SK-N-SH (cell line): ENCODE data around the gene SPON1. TPM values are rescaled to one million over a fixed set of nuclear protein-coding genes. Genes with fewer than 3 reads are reported as not detected.
A peak's percentile ranks its signal among the peaks of the same experiment; 100 is the strongest.

ENCODE experiments used
- CTCF ChIA-PET: fragments of 300-600, 350-600 bp; formaldehyde crosslinking; extraction: SDS; loops from one replicate; lab custom pipeline; 2021; lab: Yijun Ruan, JAX
- POLR2A ChIA-PET: fragments of 350-600 bp; sonication (Branson Sonifier 250); formaldehyde crosslinking; extraction: SDS; loops from one replicate; lab custom pipeline; 2020; ENCODE audit warnings: antibody characterized with exemption, inconsistent platforms; lab: Yijun Ruan, JAX
- DNase-seq: peaks from one replicate; pipeline ENCODE4 v3.0.0; 2012
- H2AFZ ChIP-seq: fragments of 200-600 bp; sonication (generic); 2 replicates; pipeline ENCODE4 v1.8.1; 2016; ENCODE audit warnings: antibody characterized with exemption, mild to moderate bottlenecking, low read depth
- H3F3A ChIP-seq: fragments of 200-600 bp; sonication (generic); replicated peaks from 2 replicates; pipeline ENCODE3; 2016; ENCODE audit warnings: antibody characterized with exemption, mild to moderate bottlenecking; ENCODE audit not compliant: insufficient read depth
- H3K27ac ChIP-seq, 2 experiments: fragments of 200-500 bp in 1 of 2; fragments of 200-600 bp in 1 of 2; sonication (Bioruptor generic) in 1 of 2; sonication (generic), shearing (Covaris generic) in 1 of 2; 2 replicates each; pipeline versions ENCODE4 v1.5.1 to v1.6.1; 2014 to 2016; ENCODE audit warnings: low read depth in 2 of 2, inconsistent platforms in 1 of 2, low read length in 1 of 2, mild to moderate bottlenecking in 1 of 2, mixed read lengths in 1 of 2
- H3K27me3 ChIP-seq: fragments of 200-600 bp; sonication (generic), shearing (Covaris generic); 2 replicates; pipeline ENCODE4 v1.6.1; 2016; ENCODE audit warnings: mixed run types; ENCODE audit not compliant: insufficient read depth
- H3K36me3 ChIP-seq, 2 experiments: fragments of 200-500 bp in 1 of 2; fragments of 200-600 bp in 1 of 2; sonication (Bioruptor generic) in 1 of 2; sonication (generic) in 1 of 2; replicated peaks in 1 of 2; 2 replicates each; pipeline versions ENCODE3 to v1.5.1; 2014 to 2016; ENCODE audit warnings: low read length in 1 of 2, mild to moderate bottlenecking in 1 of 2; ENCODE audit not compliant: insufficient read depth in 2 of 2, control insufficient read depth in 1 of 2
- H3K4me1 ChIP-seq, 2 experiments: fragments of 200-500 bp in 1 of 2; fragments of 200-600 bp in 1 of 2; sonication (Bioruptor generic) in 1 of 2; sonication (generic), shearing (Covaris generic) in 1 of 2; 2 replicates each; pipeline versions ENCODE4 v1.5.1 to v1.6.1; 2014 to 2016; ENCODE audit warnings: low read depth in 1 of 2, low read length in 1 of 2, mixed run types in 1 of 2; ENCODE audit not compliant: insufficient read depth in 2 of 2, control insufficient read depth in 1 of 2
- H3K4me2 ChIP-seq: fragments of 200-600 bp; sonication (generic), shearing (Covaris generic); 2 replicates; pipeline ENCODE4 v1.6.1; 2017; ENCODE audit warnings: mixed run types
- H3K4me3 ChIP-seq, 2 experiments: fragments of 200-500 bp in 1 of 2; fragments of 200-600 bp in 1 of 2; sonication (Bioruptor generic) in 1 of 2; sonication (generic), shearing (Covaris generic) in 1 of 2; 2 replicates each; pipeline versions ENCODE4 v1.5.1 to v1.8.1; 2014 to 2016; ENCODE audit warnings: low read depth in 2 of 2, inconsistent platforms in 1 of 2, low read length in 1 of 2, mild to moderate bottlenecking in 1 of 2, mixed read lengths in 1 of 2, moderate library complexity in 1 of 2
- H3K79me2 ChIP-seq: fragments of 200-600 bp; sonication (generic); 2 replicates; pipeline ENCODE4 v1.8.1; 2017; ENCODE audit warnings: mild to moderate bottlenecking; ENCODE audit not compliant: insufficient read depth
- H3K9ac ChIP-seq: fragments of 200-600 bp; sonication (generic); 2 replicates; pipeline ENCODE4 v1.6.1; 2017; ENCODE audit warnings: mixed run types
- H3K9me2 ChIP-seq: fragments of 200-600 bp; sonication (generic); 2 replicates; pipeline ENCODE4 v1.6.1; 2017; ENCODE audit warnings: mixed run types
- H3K9me3 ChIP-seq: fragments of 200-600 bp; sonication (generic); 2 replicates; pipeline ENCODE4 v1.6.1; 2017; ENCODE audit warnings: mixed run types, mild to moderate bottlenecking, moderate library complexity
- H4K20me1 ChIP-seq: fragments of 200-600 bp; sonication (generic); 2 replicates; pipeline ENCODE4 v1.6.1; 2017; ENCODE audit warnings: mild to moderate bottlenecking, mixed run types; ENCODE audit not compliant: insufficient read depth
- CHD2 ChIP-seq: fragments of 150-350 bp; IDR thresholded peaks from 2 replicates; pipeline ENCODE4 v1.6.1; 2018; ENCODE audit warnings: low read length; ENCODE audit not compliant: partially characterized antibody
- CTCF ChIP-seq: fragments of 200-600 bp; sonication (generic); IDR thresholded peaks from 2 replicates; pipeline ENCODE4 v1.6.1; 2017; ENCODE audit warnings: antibody characterized with exemption, mild to moderate bottlenecking, moderate library complexity
- EP300 ChIP-seq, 2 experiments: IDR thresholded peaks; 2 replicates each; pipeline versions ENCODE4 v1.4.0 to v1.6.1; 2012; ENCODE audit warnings: borderline replicate concordance in 1 of 2, low read depth in 1 of 2, low read length in 1 of 2
- FOSL2 ChIP-seq: IDR thresholded peaks from 2 replicates; pipeline ENCODE4 v1.4.0; 2012; ENCODE audit warnings: low read depth, mild to moderate bottlenecking, moderate library complexity, borderline replicate concordance
- FOXJ3 ChIP-seq: sonication (generic); formaldehyde crosslinking; IDR thresholded peaks from 2 replicates; pipeline ENCODE4 v1.5.1; 2020; ENCODE audit warnings: mild to moderate bottlenecking, missing genetic modification reagents
- GABPA ChIP-seq: IDR thresholded peaks from 2 replicates; pipeline ENCODE4 v1.4.0; 2012; ENCODE audit warnings: low read depth, mild to moderate bottlenecking
- IRF3 ChIP-seq: fragments of 150-350 bp; IDR thresholded peaks from 2 replicates; pipeline ENCODE4 v1.6.1; 2016; ENCODE audit warnings: mild to moderate bottlenecking, low read depth, low read length
- POLR2AphosphoS5 ChIP-seq: IDR thresholded peaks from 2 replicates; pipeline ENCODE4 v1.6.1; 2012; ENCODE audit warnings: low read depth, low read length
- RCOR1 ChIP-seq: fragments of 150-350 bp; IDR thresholded peaks from 2 replicates; pipeline ENCODE4 v1.6.1; 2017; ENCODE audit warnings: antibody characterized with exemption, low read length
- REST ChIP-seq: IDR thresholded peaks from 2 replicates; pipeline ENCODE4 v1.6.1; 2012; ENCODE audit warnings: mild to moderate bottlenecking, low read depth, low read length, moderate library complexity
- RXRA ChIP-seq: IDR thresholded peaks from 2 replicates; pipeline ENCODE4 v1.4.0; 2012; ENCODE audit warnings: low read depth, mild to moderate bottlenecking, borderline replicate concordance
- SIN3A ChIP-seq: IDR thresholded peaks from 2 replicates; pipeline ENCODE4 v1.6.1; 2012; ENCODE audit warnings: low read depth, mild to moderate bottlenecking, low read length, moderate library complexity, borderline replicate concordance
- ZBTB33 ChIP-seq: IDR thresholded peaks from 2 replicates; pipeline ENCODE4 v1.4.0; 2012; ENCODE audit warnings: low read depth, borderline replicate concordance
- WGBS: methylation state at CpG from one replicate; pipeline ENCODE4 v1.1.6; 2017; ENCODE audit warnings: low lambda C conversion rate; 5-methylcytosine and 5-hydroxymethylcytosine counted together
- polyA plus RNA-seq, 3 experiments: library from polyadenylated mRNA; depleted of rRNA; stranded (reverse); fragments of >200 nt; gene quantifications; 2 replicates each; pipeline ENCODE4 v1.2.3, GENCODE V29; 2012
- TF ChIP-seq, protein P1 (sequence below): IDR thresholded peaks from 2 replicates; pipeline ENCODE4 v1.4.0; 2012; ENCODE audit warnings: low read depth, borderline replicate concordance
- TF ChIP-seq, protein P2 (sequence below): IDR thresholded peaks from 2 replicates; pipeline ENCODE4; 2012

SPON1 gene
- polyA plus RNA-seq, 1 of the 3 experiments (the other 2 are of a cell fraction), result not detected

GRCh38 chr11:14310679-14311078 is 348.2 kb downstream of the SPON1 start:
- TF ChIP-seq FOXJ3 (no peak), CTCF (no peak), EP300 (IDR thresholded peaks at IDR 0.05; ENCODE audit: borderline replicate concordance in 1 of 2, low read depth in 1 of 2, low read length in 1 of 2) (no peak), RCOR1 (no peak), GABPA (no peak)
- TF ChIP-seq, protein P1, sequence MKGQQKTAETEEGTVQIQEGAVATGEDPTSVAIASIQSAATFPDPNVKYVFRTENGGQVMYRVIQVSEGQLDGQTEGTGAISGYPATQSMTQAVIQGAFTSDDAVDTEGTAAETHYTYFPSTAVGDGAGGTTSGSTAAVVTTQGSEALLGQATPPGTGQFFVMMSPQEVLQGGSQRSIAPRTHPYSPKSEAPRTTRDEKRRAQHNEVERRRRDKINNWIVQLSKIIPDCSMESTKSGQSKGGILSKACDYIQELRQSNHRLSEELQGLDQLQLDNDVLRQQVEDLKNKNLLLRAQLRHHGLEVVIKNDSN, result no peak
- Histone ChIP-seq H3K4me2 (no peak overlapping the region), H3K36me3 (no peaks in the 10 kb centered on the region), H4K20me1 (peaks cover 96% of the 10 kb centered on the region), H3K27me3 (no peaks in the 10 kb centered on the region), H3K9me3 (no peaks in the 10 kb centered on the region), H3K4me1 (peaks cover 0 to 22% of the 10 kb centered on the region in 2 experiments; a peak in 2 of 4 replicates), H2AFZ (no peak overlapping the region), H3K27ac (peak overlapping the region in 1 of 2 experiments; percentile 6; a peak in 1 of 4 replicates), H3K4me3 (no peak overlapping the region), H3F3A (no peaks in the 10 kb centered on the region), H3K9ac (no peak overlapping the region), H3K79me2 (peaks cover 100% of the 10 kb centered on the region), H3K9me2 (no peaks in the 10 kb centered on the region)
- CTCF ChIA-PET, result no interaction called here
- no peak for DNase-seq
- WGBS, result 100% methylated on average over 1 of the region's 1 CpG
- POLR2A ChIA-PET, result no interaction called here

DNA sequence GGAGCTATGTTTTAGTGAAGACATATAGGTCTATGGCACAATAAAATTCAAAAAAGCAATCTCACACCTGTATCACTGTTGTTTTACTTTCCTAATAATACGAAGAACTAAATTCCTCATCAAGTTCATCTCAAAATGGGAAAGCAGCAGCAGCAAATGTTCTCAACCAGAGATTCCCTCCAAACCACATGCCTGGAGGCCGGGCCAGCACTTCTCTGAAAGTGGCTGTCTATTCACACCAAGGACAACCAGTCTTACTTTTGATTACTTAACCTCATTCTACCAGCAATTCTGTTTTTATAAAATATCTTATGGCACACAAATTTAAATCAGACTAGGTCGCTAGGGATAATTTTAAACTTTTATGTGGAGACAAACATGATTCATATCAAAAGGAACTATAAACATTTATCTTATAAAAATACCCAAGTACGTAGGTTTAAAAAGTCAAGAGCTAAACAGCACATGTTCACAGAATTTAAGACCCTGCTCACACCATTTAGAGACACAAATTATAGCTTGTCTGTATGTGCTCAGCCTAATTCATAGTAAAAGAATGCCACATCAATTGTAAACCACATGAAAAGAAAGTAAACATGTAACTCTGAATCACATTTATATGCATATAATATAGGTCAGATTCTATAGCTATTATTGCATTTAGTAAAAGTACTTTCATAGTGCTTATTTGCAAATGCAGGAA is 350.4 kb downstream of the SPON1 start:
- Histone ChIP-seq H4K20me1 (peaks cover 97% of the 10 kb centered on the region), H3K9me2 (no peaks in the 10 kb centered on the region)
- TF ChIP-seq IRF3, result no peak
- TF ChIP-seq ZBTB33, result no peak
- no peak for TF ChIP-seq REST
- no peak for TF ChIP-seq SIN3A
- no peak for TF ChIP-seq RXRA
- TF ChIP-seq, protein P2, sequence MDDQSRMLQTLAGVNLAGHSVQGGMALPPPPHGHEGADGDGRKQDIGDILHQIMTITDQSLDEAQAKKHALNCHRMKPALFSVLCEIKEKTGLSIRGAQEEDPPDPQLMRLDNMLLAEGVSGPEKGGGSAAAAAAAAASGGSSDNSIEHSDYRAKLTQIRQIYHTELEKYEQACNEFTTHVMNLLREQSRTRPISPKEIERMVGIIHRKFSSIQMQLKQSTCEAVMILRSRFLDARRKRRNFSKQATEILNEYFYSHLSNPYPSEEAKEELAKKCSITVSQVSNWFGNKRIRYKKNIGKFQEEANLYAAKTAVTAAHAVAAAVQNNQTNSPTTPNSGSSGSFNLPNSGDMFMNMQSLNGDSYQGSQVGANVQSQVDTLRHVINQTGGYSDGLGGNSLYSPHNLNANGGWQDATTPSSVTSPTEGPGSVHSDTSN, result no peak
- no peak for TF ChIP-seq POLR2AphosphoS5
- TF ChIP-seq CHD2, result no peak
- no peak for TF ChIP-seq FOSL2

More for the DNA sequence above, 350.4 kb downstream of the SPON1 start:
- no peaks in the 10 kb centered on the region for H3K9me3 ChIP-seq
- H3K4me3 ChIP-seq, result no peak overlapping the region
- H3K4me1 ChIP-seq, result peaks cover 0 to 22% of the 10 kb centered on the region in 2 experiments; a peak in 2 of 4 replicates
- H3K4me2 ChIP-seq, result no peak overlapping the region; the same call in 1 of the 2 replicates
- no peak overlapping the region for H3K9ac ChIP-seq
- H3K27ac ChIP-seq, result 0 out of 4 replicates have a peak overlapping the region, but pooled peaks of 1 of the 2 experiments have one; percentile 1
- peaks cover 100% of the 10 kb centered on the region for H3K79me2 ChIP-seq
- ChIA-PET CTCF (interaction anchor here (1.3 to 2.2 kb wide), 3 partner anchors 12 to 142 kb away, joined by 3 to 16 read pairs (median 6); no protein-coding TSS in a partner anchor), POLR2A (no interaction called here)
- DNase-seq, result no peak
- peaks cover 3% of the 10 kb centered on the region for H3F3A ChIP-seq
- peaks cover 0 to 4% of the 10 kb centered on the region in 2 experiments for H3K36me3 ChIP-seq
- H3K27me3 ChIP-seq, result no peaks in the 10 kb centered on the region
- H2AFZ ChIP-seq, result no peak overlapping the region
- 86% methylated on average over 4 of the region's 4 CpGs for WGBS
